A172 (cell line): Measurements from ENCODE around the gene MED10. TPM values are rescaled to one million over a fixed set of nuclear protein-coding genes. Genes with fewer than 3 reads are reported as not detected.

Source experiments
- DNase-seq: peaks from one replicate; pipeline ENCODE4 v3.0.0-alpha.2; 2015; ENCODE audit warnings: low spot score
- total RNA-seq: library from RNA; depleted of rRNA; stranded (reverse); fragments of >200 nt; shearing (Covaris generic); gene quantifications from 2 replicates; pipeline ENCODE4 v1.2.3, GENCODE V29; 2014; rRNA removed

MED10 gene
- total RNA-seq, 1 experiment from 2014 or later = 28.6 TPM

- DNase-seq = no peak
These were observed 27.9 kb downstream of the MED10 start for GRCh38 chr5:6350277-6351090.

GRCh38 chr5:6349387-6349786 lies 29.0 kb downstream of the MED10 start:
- no peak for DNase-seq

GRCh38 chr5:6348476-6349000 lies 29.8 kb downstream of the MED10 start:
- no peak for DNase-seq

GRCh38 chr5:6347673-6348072 lies 30.7 kb downstream of the MED10 start:
- DNase-seq = no peak

- no peak for DNase-seq
These were observed 31.2 kb downstream of the MED10 start for GRCh38 chr5:6347165-6347564.

- DNase-seq = no peak
These were observed 33.8 kb downstream of the MED10 start for GRCh38 chr5:6344593-6344989.

- DNase-seq = no peak
These were observed 34.3 kb downstream of the MED10 start for GRCh38 chr5:6343951-6344592.

- DNase-seq = no peak
These were observed 35.5 kb downstream of the MED10 start for GRCh38 chr5:6342689-6343315.

GRCh38 chr5:6340100-6340499 lies 38.2 kb downstream of the MED10 start:
- DNase-seq = no peak

GRCh38 chr5:6338871-6339270 lies 39.5 kb downstream of the MED10 start:
- DNase-seq = no peak

- DNase-seq = no peak
These were observed 40.2 kb downstream of the MED10 start for GRCh38 chr5:6338135-6338534.

GRCh38 chr5:6333182-6333905 lies 45.0 kb downstream of the MED10 start:
- DNase-seq = no peak

GRCh38 chr5:6328173-6328572 lies 50.2 kb downstream of the MED10 start:
- DNase-seq = peak; percentile 48

GRCh38 chr5:6326776-6327175 lies 51.6 kb downstream of the MED10 start:
- no peak for DNase-seq

- no peak for DNase-seq
These were observed 56.1 kb downstream of the MED10 start for GRCh38 chr5:6322163-6322713.

Other genes with a start within 250 kb of the MED10 start
- 0.65 and 1.9 TPM in 2 replicates for gene UBE2QL1, start 70.3 kb upstream of the MED10 start, total RNA-seq